Activated naive CD4-positive, alpha-beta T cell treated with Interleukin-2 at 50 U/mL for 16 hours (primary cell): Measurements from ENCODE around the gene IFT122.
"Not testable (repeated sequence)": the region's sequence is repeated elsewhere in the genome, so short reads cannot be mapped to it uniquely, and the experiment has no call there.

Source experiments
- DNase-seq: peaks from one replicate; pipeline ENCODE4 v3.0.0-alpha.2; 2020

Gene IFT122

DNA sequence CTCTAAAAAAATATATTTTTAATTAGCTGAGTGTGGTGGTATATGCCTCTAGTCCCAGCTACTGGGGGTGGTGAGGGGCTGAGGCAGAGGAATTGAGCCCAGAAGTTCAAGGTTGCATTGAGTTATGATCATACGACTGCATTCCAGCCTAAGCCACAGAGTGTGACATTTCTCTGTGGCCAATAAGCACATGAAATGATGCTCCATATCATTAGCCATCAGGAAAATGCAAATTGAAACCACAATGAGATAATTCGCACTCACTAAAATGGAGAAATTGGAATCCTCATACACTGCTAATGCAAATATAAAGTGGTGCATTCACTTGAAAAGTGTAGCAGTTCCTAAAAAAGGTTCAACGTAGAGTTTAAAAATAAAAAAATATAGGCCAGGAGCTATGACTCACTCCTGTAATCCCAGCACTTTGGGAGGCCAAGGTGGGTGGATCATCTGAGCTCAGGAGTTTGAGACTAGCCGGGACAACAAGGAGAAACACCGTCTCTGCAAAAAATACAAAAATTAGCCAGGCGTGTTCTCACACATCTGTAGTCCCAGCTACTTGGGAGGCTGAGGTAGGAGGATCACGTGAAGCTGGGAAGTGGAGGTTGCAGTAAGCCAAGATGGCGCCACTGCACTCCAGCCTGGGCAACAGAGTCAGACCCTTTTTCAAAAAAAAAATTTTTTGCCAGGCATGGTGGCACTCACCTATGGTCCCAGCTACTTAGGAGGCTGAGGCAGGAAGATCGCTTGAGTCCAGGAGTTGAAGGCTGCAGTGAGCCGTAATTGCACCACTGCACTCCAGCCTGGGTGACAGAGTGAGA lies 35.2 kb downstream of the IFT122 start:
- DNase-seq = no peak

DNA sequence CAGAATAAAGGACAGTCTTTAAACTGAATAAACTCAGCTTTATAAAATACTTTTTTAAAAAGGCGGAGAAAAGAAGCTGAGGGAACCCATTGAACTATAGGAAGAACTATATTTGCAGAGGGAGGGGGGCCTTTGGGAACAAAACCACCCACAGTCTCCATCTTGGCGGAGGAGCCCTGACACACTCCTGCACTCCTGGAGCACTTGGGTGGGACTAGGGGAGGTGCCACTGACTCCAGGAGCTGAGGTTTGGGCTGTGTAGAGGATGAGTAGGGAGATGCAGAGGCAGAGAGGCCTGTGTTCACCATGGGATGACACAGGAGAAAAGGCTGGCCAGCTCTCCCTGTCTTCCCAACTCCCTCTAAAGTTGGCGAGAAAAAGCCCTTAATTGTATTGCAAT lies 35.8 kb downstream of the IFT122 start:
- no peak for DNase-seq

- no peak for DNase-seq
Measured at GRCh38 chr3:129476586-129476985, 36.6 kb downstream of the IFT122 start.

DNA sequence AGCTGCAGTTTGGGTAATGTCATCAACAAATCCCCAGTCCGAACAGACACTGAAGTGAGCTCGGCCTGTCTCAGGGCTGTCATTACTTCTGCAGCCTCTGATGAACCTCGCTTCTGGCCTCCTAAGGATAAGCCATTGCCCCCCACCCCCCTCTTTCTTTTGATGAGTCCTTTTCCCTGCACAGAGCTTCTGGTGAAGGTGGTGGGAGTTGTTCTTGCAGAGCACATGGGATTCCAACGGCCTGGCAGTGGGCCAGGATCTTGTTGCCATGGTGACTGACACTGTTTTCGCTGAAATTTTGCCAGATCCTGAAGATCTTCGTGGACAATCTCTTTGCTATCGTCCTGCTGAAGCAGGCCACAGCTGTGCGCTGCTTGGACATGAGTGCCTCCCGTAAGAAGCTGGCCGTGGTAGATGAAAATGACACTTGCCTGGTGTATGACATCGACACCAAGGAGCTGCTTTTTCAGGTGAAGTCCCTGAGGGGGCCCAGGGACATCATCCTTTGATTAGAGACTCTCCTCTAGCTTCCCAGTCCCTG lies 41.3 kb downstream of the IFT122 start:
- not testable (repeated sequence) for DNase-seq

DNA sequence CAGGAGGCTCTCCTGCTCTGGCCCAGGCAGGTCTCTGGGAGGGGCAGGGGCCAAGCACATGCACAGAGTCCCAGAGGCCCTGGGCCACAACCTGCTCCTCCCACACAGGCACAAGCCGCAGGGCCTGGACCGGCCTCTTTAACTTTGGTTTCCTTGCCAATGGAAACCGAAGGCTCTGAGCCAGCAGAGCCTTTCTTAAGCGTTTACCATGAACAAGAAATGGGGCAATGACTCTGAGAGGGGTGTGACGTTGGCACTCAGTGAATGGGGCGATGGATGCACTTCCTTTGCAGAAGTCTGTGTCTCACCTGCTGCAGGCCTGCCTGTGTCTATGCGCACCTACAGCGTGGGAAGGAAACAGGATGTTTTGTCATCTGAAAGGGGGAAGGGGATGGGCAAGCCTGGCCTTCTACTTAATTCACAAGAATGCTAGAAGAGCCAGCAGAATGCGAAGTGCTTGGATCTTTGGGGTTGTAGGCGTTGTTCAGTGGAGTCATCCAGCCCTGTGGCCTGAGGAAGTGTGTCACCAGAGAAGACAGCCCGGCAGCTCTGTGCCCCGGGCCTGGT lies 41.8 kb downstream of the IFT122 start:
- DNase-seq = peak; percentile 34

GRCh38 chr3:129482721-129483120 lies 42.7 kb downstream of the IFT122 start:
- no peak for DNase-seq

DNA sequence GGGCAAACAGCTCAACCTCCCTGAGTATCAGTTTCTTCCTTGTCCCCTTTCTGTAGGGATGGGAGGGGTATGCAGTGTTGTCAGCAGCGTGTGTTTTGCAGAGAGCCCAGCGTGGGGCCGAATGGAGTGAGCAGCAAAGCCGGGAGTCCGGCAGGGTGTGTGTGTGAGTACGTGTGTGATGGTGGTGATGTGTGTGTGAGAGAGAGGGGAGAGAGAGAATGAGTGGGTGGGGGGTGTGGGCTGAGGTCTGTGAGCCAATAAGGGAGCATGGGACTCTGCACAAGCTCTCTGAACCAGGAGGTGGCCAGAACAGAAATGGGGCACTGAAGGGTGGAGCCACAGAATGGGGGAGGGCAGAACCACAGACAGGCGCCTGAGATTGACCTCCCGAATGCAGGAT lies 43.8 kb downstream of the IFT122 start:
- no peak for DNase-seq

DNA sequence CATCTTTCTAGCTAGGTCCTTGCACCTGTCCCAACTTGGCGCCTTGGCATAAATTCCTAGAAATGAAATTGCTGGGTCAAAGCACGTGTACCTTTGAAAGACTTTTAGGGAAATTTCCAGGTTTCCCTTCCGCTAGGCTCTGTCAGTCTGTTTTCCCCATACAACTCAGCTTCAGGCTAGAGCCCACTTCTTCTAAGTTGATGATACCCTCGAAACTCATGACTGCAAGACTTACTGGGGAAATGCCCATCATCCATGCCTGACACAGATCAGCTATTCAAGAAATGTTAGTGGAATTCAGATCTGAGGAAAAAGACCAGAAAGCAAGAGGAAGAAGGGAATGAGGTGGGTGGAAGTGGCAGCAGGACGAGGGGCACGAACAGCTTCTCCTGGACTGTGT lies 45.1 kb downstream of the IFT122 start:
- DNase-seq = not testable (repeated sequence)

- DNase-seq = no peak
Measured at GRCh38 chr3:129485721-129486663, 46.0 kb downstream of the IFT122 start.

- DNase-seq = no peak
Measured at GRCh38 chr3:129486664-129487035, 46.6 kb downstream of the IFT122 start.

- no peak for DNase-seq
Measured at GRCh38 chr3:129487183-129487867, 47.3 kb downstream of the IFT122 start.

DNA sequence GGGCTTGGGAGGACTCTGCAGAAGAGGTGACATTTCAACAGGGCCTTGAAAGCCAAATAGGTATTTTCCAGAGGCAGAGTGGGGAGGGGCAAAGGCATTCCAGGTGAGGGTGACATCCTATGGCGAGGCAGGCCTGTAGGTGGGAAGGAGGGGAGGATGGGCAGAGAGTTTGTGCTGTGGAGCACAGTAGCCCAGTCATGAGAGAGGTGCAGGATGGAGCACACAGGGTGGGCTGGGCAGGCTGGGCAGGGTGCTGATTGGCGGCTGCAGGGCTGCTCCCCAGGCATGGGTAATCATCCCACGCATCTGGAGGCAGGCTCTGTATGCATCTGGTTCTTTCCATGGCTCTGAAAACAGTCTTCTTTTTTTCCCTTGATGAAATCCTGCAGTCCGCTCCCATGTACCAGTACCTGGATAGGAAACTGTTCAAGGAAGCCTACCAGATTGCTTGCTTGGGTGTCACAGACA lies 47.9 kb downstream of the IFT122 start:
- not testable (repeated sequence) for DNase-seq

DNA sequence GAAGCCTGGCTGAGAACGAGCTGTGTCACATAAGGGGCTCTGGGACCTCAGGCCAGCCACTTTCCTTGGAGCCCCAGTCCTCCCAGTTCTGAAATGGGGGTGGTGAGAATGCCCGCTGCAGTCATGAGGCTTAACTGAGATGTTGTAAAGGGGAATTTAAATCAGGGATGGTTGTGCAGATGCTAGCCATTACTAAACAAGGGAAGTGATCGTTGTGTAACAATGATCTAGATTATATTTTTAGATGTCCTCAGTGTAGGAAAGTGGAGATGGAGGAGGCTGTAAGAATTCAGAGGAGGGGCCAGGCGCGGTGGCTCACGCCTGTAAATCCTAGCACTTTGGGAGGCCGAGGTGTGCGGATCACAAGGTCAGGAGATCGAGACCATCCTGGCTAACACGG lies 49.2 kb downstream of the IFT122 start:
- DNase-seq = not testable (repeated sequence)

- peak; percentile 46 for DNase-seq
Measured at GRCh38 chr3:129490273-129490675, 50.2 kb downstream of the IFT122 start.

GRCh38 chr3:129491077-129491476 lies 51.1 kb downstream of the IFT122 start:
- not testable (repeated sequence) for DNase-seq

DNA sequence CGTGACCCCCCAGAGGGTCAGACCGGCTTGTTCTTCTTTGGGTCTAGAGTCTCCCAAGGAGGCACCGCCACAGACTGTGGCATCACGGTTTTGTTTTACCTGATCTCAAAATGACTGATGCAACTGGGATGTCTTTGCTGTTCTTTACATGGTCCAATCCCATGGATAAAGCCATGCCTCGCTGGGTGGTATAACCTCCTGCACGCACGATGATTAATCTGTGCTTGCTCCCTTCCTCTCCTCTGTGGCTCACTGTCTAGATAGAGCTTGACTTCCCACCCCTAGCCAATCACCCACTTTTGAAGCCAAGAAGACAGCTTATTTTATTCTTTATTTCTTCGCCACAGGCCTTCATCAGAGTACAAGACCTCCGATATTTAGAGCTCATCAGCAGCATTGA lies 51.8 kb downstream of the IFT122 start:
- no peak for DNase-seq

GRCh38 chr3:129492691-129493090 lies 52.7 kb downstream of the IFT122 start:
- no peak for DNase-seq

DNA sequence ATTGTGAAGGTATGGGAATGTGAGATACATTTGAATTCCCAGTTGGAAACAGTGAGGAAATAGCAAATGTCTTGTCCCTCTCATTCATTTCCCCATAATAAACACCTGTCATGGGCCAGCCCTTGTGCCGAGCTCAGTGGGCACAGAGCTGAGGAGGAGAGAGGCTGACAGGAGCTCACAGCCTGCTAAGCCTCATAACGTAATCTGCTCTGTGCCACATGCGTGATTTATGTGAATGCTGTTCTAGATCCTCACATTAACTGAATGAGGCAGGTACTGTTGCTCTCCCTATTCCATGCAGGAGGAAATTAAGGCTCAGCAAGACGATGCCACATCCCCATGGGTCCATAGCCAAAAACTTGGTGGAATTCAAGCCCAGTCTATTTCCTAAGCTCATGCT lies 53.2 kb downstream of the IFT122 start:
- no peak for DNase-seq

- DNase-seq = not testable (repeated sequence)
Measured at GRCh38 chr3:129494499-129494898, 54.5 kb downstream of the IFT122 start.

DNA sequence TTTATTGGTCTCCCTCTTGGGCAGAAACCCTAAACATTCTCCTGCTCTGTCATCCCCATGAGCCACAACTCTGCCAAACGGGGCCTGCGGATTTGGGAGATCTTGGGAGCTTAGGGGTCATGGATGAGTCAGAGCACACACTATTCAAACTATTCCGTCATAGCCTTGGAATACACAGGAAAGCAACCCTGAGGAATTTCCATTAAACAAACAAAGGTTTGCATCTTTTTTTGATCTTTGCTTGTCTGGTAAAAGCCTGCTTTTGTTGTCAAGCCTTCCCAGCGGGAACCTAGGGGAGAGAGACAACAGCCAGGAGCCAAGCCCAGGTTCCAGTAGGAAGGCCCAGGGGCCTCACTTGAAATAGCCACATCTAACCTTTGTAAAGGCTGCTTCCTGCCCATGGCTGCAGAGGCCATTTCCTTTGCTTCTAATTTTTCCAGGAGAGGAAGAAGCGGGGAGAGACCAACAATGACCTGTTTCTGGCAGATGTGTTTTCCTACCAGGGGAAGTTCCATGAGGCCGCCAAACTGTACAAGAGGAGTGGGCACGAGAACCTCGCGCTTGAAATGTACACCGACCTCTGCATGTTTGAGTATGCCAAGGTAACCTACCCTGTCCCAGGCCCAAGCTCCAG lies 55.1 kb downstream of the IFT122 start:
- not testable (repeated sequence) for DNase-seq

- not testable (repeated sequence) for DNase-seq
Measured at GRCh38 chr3:129497876-129498275, 57.9 kb downstream of the IFT122 start.
